ENCODE data around the gene CEP55.
A peak's percentile ranks its signal among the peaks of the same experiment; 100 is the strongest.

Gene CEP55

DNA sequence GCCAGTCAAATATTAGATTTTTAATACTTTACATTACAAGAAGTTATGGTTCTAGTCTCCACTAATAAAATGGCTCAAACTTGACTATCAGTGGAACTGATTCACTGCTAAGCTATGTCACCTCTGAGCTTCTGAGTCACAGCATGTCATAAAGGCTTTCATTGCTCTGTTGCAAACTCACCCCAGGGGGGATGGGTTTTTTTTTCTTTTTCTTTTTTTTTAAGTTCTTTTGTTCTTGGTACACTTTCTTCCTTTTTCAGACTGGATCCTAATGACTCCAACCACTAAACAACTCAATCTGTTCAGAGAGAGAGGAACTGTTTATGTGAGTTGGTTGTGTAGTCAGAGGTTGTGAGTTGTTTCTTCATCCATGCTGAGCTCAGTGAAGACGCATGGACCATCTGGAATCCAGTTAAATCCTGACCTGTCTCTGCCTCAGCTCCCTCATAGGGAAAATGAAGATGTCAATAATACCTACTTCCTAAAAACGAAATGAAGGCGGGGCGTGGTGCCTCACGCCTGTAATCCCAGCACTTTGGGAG is 25.2 kb upstream of the CEP55 start:
- no peak for DNase-seq

DNA sequence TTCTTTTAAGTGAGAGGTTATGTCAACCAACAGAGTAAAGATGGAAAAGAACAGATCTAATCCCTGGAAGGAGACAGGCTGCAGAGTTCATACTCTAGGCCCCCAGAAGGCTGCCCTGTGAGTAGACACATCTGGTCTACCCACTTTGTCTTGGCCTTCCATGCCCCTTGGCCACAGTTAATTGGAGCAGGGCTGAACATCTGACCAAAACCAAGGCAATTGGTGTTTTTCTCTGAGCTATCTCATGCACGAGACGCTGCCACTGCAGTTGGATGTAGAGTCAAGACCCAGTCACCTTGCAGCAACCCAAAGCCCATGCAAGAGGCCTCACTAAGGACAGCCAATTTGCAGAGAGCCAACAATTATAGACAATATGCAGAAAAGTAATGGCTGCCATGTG is 23.3 kb upstream of the CEP55 start:
- no peak for DNase-seq

DNA sequence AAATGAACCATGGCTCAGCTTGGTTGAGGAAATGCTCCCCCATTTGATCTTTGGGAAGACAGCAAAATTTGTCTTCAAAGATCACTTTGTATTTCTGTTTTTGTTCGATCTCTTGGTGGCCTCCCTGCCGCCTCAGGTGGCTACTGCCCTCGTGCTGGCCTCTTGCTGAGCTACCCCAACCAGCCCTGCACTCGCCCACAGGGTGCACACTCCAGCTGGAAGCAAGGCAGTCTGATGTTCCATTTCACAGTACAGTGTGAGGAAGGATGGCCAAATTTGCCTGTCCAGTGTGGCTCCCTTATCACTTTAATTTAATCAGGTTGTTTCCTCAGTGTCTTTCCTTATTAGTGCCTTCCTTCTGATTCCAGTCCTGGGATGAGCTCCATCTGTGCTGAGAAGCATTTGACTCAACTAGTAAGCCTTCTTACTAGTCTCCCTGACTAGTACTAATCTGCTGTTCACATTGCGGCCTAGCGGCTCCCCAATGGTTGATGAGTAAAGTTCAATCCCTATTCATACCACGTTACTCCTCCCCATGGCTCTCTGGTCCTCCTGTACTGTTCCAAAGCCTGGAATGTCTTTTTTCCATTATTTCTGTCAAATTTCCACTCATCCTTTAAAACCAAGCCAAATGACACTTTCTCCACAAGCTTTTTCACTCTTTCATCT is 22.5 kb upstream of the CEP55 start:
- no peak for DNase-seq

DNA sequence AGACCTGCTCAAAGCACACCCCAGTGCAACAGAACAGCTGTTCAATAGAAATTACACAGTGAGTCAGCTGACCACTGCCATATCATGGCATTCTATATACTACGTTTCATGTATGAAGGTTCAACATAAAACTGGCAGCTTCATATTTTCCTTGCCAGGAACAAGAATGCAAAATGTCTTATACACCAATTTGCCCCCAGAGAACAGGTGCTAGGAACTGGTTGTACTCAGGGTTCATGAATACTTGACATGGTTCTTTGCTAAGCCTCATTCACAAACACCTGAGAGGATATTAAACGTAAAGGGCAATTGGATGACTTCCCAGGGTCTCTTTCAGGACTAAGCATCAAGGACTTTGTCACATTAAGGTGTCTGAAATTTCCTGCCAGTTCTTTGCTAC is 21.2 kb upstream of the CEP55 start:
- no peak for DNase-seq

DNA sequence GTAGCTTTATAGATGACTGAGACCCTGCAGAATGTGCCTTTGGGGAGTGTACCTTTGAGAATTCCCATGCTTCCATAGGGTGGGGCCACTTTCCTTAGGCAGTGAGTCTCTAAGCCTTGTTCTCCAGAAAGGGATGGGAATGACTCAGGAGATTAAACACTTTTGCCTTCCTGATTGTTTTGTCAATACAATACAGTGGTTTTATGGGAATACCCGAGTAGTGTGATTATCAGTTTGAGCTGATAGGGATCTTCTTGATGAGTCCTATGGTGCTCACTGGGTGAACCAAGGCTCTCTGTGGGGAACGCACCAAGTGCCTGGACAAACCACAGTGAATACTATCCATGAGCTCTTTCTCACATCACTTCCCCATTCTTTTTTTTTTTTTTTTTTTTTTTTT is 20.5 kb upstream of the CEP55 start:
- no peak for DNase-seq

DNA sequence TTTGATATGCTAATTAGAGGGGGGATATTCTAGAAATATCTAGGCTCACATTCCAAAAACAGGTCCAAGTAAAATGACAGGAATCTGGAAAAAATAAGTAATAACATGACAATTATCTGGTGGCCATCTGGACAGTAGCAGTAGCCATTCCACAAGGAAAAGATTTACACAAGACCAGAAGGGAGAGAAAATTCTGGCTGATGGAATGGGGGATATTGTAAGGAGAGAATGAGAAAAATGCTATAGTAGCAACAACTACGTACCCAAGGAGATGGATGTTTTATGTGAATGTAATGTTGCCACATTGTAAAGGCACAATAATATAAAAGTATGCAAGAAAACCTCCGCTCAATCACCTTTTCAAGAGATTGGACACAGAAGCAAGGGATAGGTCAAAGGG is 19.7 kb upstream of the CEP55 start:
- DNase-seq = no peak

DNA sequence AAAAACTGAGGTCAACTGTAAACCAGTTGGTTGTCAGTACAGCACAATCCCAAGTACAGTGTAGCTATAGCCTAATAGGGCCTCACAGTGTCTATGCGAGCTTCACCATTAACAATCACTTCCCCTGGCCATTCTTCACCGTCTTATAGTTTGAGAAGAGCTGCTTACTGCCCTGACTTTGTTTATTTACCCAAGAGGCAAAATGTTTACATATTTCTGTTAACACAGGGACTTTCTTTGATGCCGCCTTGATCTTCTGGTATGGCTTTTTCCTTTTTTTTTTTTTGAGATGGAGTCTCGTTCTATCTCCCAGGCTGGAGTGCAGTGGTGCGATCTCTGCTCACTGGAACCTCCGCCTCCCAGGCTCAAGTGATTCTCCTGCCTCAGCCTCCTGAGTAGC is 17.5 kb upstream of the CEP55 start:
- no peak for DNase-seq

DNA sequence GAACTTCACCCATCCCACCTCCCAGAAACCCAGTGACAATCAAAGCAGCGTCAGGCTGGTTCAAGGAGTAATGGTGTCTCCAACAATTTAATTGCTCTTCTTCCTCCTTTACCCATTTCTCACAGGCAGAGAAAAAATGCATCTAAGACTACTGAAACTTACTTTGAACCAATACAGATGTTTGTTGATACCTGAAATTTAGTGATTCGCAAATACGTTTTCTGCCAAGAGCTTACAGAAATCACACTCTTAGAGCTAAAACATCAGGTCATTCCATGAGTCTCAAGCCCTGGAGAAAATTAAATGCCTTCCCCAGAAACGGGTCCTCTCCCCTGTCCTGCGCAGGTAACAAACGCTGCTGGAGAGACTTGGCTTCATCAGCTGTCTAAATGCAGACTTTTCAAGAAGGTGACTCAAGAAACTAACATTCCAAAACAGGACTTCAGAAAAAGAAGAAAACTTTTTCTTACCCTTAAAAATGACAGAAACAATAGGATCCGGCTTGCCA is 14.7 kb upstream of the CEP55 start:
- no peak for DNase-seq

DNA sequence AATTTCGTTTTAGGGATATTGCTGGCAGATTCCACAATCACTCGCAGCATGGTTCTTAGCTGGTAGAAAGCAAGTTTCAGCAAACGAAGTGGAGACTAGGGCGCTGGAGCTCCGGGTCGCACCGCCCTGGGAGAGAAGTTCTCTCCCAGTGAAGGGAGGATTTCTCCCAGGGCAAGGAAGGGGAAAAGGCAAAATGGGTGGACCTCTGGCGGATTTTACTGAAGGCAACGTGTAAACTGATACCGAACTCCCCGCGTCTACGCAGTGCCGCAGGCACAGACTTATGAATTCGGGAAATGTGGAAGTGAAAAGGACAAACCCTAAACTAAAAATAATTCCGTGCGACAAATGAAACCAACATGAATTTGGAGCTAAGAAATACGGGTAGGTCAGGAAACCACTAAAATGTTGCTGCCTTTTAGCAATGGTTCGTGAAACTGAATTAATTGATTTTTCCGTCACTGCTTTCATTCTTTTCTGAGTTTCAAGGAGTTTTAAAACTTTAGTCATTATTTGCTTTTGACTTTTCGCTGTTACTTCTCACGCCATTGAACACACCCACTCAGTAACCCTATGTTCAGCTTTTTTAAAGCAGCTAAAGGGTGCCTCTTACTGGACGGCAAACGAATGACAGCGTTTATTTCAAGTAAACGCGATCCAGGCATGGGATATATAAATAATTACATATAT is 14.1 kb upstream of the CEP55 start, which contains the start of gene MYOF:
Gene MYOF (minus strand): TSS at position 190 of the 690 bp plus-strand sequence. CDS start 140 bp downstream, at position 50.
- peak; percentile 44 to 66 for DNase-seq

DNA sequence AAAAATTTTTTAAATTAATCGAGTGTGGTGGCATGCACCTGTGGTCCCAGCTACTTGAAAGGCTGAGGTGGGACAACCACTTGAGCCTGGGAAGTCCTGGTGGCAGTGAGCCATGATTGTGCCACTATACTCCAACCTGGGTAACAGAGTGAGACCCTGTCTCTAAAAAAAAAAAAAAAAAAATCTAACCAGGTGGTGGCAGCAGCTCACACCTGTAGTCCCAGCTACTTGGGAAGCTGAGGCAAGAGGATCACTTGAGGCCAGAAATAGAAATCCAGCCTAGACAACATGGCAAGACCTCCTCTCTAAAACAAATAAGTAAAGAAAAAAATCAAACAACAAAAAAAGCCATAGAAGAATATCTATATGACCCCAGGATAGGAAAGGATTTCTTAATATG is 10.7 kb upstream of the CEP55 start:
- DNase-seq = no peak

DNA sequence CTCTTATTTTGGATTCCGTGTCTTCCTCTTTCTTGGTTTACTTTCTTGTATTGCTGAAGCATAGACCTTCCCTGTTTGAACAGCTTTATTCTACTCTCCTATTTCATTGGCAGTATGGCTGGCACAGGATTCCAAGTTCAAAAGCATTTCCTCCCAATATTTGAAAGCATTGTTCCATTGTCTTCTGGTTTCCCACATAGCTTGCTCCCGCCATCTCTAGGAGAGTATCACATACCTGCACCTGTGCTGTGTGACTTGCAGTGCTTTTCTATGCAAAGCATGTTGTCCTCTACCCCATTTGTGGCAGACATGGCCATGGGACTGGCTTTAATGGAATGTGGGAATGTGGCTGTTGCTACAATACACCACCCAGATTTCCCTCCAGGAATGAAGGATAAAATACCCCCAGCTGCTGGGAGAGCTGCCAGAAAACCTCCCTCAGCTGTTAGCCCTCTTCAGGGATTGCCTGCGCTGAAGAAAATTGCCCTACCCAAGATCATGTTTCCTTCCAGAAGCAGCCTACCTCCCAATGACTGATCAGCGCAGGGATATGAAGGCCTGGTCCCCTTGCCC is 7.4 kb upstream of the CEP55 start:
- DNase-seq = no peak

DNA sequence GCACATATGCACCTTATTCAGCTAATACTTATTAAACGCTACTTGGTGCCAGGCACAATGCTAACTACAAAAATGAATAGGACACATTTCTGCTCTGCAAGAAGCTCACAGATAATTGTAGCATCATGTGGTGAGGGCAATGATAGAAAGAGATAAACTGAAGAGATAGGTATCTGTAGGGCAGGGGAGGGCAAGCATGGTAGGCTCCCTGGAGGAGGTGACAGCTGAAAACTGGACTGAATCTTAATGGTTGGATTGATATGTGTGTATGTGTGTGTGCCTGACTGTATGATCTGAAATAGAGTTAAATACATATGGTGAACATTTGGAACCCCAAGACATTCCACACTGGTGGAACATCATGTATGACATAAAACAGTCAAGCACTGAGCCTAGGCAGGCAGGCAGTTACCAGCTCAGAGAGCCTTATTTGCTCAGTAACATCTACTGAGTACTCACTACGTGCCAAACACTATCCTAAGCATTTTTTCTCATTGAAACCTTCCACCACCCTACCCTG is 4.8 kb upstream of the CEP55 start:
- DNase-seq = no peak

DNA sequence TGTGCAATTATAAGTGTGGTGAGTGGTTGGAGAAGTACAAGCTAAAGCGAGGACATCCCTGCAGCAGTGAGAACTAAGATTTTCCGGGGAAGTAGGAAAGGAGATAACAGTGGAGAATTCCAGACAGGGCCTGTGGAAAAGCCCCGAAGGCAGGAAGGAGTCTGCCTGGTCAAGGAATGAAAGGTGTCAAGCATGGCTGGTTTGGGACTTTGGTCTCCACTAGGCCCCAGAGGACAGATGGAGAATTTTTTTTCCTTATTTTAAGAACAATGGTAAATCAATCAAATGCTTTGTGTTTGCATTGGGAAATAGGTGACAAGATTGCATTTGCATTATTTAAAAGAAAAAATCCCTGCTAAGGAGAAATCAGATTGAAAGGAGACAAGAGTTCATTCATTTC is 3.2 kb upstream of the CEP55 start:
- no peak for DNase-seq

DNA sequence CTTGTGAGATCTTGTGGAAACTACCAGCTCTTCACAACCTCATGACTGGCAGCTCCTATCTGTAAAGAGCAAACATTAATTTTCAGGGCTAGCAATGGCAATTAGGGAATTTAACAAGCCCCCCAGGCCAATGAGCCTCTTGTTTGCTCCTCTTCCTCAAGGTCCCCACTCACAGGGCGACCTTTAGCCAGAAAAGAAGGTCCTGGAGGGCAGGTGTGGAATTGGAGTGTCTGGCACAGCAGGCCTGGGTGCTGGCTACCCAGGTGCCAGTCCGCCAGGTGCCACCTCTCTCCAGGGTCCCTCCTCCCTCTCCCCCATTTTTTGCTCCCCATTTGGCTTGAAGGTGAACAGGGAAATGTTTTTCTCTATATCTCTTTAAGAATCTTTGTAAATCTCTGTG is 1.9 kb upstream of the CEP55 start:
- DNase-seq = no peak

DNA sequence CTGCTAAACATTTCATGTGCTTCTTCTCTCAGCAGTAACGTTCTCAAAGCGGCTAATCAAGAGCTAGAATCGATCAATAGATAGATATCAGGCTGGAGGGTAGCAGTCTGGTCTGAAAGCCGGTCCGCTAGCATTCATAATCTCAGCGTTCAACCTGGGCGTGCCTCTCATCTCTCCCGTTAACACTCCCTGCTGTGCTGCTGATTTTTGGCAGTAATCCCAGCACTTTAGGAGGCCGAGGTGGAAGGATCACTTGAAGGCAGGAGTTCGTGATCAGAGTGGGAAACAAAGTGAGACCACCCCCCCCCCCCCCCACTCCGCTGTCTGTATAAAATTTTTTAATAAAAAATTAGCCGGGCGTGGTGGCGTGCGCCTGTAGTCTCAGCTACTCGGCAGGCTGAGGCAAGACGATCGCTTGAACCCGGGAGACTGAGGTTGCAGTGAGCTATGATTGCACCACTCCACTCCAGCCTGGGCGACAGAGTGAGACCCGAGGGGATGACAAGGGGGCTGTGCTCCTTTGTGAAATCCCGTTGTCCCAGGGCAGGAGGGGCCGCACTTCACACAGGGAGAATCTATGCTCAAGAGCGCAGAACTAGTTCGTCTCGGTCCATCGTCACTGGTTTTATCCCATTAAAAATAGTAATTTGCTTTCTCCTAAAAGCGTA is 624 bp upstream of the CEP55 start:
- peak; percentile 17 to 35 for DNase-seq

DNA sequence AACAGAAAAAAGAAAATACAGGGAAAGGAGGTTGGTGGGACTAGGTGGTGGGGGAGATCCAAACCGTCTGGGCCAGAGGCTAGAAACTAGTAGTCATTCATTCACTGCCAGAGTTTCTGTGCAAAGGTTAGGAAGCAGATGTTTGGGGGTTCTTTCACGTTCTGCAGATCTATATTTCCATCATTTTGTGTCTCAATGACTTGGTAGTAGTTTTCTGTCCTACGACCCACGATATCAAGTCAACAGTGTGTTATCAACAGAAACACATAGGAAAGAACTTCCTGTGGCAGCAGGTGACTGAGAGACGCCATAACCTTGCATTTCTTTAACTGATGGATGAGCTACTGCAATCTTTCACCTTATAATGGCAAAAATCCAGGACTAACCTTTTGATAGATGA is 1.8 kb downstream of the CEP55 start:
- DNase-seq = peak in 1 of 2 experiments; percentile 19

DNA sequence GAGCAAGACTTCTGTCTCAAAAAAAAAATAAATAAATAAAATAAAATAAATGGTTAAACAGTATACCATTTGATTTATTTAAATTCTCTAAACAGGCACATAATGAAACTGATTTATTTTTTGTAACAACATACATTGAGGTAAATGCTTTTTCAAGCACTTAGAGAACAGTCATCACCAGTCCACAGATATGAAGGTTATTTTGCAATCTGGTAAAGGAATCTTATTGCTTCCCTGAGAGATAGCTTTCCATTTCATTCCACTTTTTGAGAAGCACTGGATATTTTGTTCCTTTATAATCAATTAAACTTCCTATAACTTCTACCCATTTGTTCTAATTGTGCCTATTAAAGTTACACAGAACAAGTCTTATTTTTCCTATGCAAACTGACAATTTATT is 5.2 kb downstream of the CEP55 start:
- no peak for DNase-seq

DNA sequence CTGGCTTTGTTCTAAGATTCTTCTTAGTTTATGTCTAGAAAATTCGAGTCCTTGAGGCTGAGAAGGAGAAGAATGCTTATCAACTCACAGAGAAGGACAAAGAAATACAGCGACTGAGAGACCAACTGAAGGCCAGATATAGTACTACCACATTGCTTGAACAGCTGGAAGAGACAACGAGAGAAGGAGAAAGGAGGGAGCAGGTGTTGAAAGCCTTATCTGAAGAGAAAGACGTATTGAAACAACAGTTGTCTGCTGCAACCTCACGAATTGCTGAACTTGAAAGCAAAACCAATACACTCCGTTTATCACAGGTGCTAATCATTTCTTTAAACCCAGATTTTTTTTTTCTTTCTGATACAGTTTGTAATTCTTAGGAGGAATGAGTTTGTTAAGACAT is 6.7 kb downstream of the CEP55 start:
- no peak for DNase-seq

DNA sequence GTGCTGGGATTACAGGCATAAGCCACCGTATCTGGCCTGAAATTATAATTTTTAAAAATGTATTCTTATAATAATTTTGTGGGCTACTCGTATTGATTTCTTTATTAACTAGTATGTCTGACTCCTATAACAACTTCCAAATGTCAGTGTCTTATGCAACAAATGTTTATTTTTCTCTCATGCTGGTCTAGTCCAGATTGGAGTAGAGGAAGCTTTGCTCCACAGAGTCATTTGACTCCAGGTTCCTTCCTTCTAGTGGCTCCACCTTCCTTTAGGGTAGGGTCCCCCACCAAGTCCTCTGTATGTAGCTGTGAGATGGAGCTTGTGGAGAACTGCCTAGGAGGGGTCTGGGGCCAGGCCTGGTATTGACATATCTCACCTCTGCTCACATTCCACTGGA is 8.7 kb downstream of the CEP55 start:
- no peak for DNase-seq

DNA sequence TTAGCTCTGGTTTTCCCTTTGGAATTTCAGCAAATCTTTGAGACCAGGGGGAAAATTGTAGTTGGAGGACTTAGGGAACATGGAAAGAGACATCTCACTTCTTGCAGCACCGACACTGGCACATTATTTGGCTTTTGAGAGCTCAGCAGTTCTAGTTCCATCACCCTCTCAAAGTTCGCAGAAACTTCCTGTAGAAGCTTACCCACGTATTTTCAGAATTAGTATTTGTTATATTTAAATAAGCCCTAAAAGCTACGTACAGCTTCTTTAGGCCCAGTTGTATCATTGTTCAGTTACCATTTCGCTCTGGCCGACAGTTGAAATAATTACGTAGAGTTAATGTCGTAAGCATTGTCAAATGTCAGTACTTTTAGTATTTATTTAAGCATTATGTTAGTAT is 13.4 kb downstream of the CEP55 start:
- no peak for DNase-seq

DNA sequence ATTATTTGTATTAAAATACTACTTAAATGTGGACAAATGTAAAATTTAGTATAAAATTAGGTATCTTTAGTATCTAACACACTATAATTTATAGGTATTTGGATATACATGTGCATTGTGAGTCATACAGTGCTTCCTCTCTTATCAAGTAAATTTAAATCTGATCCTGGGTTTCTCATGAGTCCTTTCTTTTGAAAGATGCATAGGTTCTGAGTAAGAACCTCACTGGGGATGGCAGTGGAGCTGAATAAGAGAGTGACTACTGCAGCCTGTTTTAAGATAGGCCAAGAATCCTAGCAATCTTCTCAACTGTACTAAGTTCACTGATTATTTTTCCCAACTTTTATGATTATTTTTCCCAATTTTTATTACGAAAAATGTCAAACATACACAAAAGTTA is 16.2 kb downstream of the CEP55 start:
- no peak for DNase-seq

DNA sequence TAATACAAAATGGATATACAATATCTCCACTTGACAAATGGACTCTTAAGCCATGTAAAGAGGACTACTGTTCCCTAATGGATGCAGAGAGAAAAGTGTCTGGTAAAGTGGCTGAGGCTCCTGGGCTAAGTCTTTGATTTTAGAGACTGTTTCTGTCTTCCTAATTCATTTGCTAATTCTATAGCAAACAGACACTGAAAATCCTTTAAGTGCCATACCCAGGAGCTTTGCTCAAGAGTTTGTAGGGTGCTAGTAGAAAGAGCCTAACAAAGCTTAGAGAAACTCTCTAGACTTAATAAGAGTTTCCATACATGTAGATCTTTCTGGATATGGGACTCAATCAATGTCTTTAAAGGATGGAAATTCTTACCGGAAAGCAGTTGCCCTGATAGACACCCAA is 16.7 kb downstream of the CEP55 start:
- DNase-seq = no peak

DNA sequence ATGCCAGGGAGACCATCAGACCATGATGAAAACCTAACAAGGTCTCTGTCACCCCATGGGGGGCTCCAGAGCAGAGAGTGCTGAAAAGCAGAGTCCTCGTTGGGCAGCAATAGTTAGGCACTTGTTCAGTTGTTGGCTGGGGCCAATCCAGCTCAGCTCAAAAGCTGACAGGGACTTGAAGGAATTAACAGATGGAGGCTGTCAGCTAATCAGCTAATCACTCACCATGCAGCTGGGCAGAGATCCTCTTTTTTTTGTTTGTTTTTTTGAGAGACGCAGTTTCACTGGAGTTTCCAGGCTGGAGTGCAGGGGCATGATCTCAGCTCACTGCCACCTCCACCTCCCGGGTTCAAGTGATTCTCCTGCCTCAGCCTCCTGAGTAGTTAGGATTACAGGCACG is 18.1 kb downstream of the CEP55 start:
- DNase-seq = no peak
